Measurements from ENCODE around the gene SERPINB5.
"Not testable (repeated sequence)": the region's sequence is repeated elsewhere in the genome, so short reads cannot be mapped to it uniquely, and the experiment has no call there.

SERPINB5 gene, protein sequence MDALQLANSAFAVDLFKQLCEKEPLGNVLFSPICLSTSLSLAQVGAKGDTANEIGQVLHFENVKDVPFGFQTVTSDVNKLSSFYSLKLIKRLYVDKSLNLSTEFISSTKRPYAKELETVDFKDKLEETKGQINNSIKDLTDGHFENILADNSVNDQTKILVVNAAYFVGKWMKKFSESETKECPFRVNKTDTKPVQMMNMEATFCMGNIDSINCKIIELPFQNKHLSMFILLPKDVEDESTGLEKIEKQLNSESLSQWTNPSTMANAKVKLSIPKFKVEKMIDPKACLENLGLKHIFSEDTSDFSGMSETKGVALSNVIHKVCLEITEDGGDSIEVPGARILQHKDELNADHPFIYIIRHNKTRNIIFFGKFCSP

DNA sequence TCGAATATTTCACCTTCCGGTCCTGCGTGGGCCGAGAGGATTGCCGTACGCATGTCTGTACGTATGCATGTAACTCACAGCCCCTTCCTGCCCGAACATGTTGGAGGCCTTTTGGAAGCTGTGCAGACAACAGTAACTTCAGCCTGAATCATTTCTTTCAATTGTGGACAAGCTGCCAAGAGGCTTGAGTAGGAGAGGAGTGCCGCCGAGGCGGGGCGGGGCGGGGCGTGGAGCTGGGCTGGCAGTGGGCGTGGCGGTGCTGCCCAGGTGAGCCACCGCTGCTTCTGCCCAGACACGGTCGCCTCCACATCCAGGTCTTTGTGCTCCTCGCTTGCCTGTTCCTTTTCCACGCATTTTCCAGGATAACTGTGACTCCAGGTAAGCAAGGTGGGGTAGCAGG is at the start of gene SERPINB5:
Gene SERPINB5, plus strand, starts transcription at position 291 of the 400 bp plus-strand sequence. CDS start 7,471 bp downstream, outside the sequence.
- no peak for DNase-seq (ENCODE audit: low read depth)

DNA sequence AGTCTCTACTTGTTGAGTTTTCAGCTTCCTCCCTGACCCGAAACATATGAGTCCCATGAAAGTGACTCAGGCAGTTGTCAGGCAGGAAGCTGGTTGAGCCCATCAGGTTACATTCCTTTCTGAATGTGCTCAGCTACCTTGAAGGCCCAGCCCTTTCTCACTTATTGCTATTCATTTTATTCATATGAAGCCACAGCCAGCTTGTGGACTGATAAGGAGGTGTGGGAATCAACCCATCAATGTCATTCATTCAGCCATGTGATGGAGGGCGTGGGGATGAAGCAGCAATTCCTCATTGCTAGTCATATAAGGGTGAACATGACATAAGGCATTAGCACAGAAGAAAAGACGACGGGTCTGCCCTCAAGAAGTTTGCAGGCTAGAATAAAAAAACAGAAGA is 49.2 kb upstream of the SERPINB5 start:
- DNase-seq (ENCODE audit: low read depth) = no peak

DNA sequence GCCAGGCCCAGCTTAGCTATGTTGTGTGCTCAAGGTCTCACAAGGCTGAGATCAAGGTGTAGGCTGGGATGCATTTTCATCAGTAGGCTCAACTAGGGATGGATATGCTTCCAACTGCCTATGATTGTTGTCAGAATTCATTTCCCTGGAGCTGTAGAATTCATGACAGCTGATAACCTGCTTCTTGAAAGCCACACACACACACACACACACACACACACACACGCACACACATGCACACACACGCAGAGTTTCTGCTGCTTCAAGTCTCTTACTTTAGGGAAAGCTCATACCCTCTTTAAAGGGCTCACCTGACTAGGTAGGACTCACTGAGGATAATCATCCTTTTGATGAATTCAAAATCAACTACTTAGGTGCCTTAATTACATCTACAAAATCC is 46.2 kb upstream of the SERPINB5 start:
- no peak for DNase-seq (ENCODE audit: low read depth)

DNA sequence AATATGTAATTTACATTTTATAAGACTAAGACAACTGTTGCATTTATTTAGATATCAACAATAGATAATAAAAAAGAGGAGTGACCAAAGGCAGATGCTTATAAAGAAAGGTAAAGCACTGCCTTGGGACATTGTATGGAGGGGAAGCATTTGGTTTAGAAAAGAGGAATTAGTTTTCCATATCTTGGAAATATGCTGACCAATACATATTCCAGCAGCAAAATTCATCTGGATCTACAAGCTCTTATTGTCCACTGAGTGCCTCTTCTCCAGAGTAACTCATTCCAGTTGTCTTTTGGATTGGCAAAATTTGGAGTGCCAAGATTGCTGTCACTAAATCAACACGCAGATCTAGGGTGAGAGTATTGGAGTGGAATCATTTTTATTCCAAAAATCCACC is 45.6 kb upstream of the SERPINB5 start:
- DNase-seq (ENCODE audit: low read depth) = no peak

DNA sequence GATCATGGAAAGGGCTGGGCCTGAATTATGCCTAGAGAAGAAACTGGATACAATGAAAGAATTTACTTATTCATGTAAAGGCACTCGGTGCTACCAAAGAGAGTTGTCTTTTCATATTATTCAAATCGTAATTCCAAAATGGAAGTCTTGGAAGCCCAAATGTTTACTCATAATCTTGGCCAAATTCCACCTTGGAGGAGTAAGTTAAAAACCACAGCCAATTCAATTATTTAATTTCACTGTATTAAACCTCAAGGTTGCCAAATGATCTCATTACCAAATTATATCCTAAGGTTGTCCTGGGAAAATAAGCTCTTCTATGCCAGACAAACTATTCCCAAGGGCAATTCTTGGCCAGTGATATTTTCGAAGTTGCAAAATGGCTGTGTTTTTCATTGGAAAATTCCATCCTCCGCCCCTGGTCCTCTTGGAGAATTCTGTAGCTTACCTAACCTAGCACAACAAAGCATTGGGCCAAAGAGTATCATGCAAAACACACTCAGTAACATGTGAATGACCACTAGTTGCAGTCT is 43.4 kb upstream of the SERPINB5 start:
- DNase-seq (ENCODE audit: low read depth) = peak; percentile 27

DNA sequence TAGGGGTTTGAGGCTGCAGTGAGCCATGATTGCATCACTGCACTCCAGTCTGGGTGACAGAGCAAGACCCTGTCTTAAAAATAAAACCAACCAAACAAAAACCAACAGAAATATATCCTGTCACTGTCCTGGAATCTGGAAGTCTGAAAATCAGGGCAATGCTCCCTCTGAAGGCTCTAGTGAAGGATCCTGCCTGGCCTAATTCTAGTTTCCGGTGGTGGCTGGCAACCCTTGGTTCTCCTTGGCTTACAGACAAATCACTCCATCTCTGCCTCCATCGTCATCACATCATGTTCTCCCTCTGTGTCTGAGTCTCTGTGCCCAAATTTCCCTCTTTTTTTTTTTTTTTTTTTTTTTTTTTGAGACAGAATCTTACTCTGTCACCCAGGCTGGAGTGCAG is 38.6 kb upstream of the SERPINB5 start:
- DNase-seq (ENCODE audit: low read depth) = no peak

DNA sequence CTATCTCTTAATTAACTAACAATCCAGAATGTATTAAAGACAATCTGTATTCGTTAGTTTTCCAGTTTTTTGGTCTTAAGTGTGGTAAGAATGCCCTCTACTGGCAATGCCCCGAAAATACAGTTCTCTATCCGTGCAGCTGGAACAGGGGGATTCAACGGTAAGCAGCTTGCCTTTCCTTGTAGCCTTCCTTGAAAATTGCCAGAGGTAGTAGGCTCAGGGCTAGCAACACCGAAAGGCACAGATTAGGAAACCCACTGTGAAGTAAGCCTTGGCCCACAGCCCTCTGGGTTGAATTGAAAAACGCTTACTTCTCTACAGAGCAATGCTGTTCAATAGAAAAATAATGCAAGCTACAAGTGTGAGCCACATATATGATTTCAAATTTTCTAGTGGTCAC is 37.4 kb upstream of the SERPINB5 start:
- DNase-seq (ENCODE audit: low read depth) = peak; percentile 43

DNA sequence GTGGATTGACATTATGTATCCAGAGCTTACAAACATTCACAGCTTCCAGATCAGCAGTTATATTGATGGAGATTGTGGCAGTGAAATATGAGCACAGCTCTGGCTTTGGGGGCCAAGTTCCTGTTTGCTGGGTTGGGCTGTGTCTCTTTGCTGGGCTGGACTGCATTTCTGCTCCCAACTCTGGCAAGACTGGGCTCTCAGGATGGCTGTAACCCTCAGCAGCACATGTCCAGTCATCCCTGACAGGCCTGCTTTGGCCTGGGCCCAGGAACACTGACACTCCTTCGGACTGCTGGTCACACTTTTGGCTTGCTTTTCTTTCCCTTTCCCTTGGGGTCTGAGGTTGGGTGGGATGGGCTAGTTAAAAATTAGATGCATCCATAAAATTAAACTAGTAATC is 36.5 kb upstream of the SERPINB5 start:
- DNase-seq (ENCODE audit: low read depth) = no peak

DNA sequence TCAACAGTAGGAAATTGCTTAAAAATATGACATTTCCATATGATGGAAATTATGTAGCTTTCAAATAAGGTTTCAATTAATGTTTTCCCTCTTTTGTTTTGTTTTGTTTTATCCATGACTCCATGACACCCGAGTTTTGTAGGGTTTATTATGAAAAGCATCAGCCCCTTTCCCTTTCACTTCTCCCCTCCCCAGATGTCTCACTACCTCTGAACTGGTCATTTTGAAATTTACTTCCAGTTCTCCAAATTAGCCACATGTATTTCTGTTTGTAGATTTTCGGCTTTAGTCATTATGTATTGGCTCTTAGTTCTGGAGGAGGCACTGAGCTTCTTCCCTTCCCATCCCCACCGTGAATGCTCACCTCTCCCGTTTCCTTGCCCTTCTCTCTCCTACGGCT is 35.9 kb upstream of the SERPINB5 start:
- no peak for DNase-seq (ENCODE audit: low read depth)

DNA sequence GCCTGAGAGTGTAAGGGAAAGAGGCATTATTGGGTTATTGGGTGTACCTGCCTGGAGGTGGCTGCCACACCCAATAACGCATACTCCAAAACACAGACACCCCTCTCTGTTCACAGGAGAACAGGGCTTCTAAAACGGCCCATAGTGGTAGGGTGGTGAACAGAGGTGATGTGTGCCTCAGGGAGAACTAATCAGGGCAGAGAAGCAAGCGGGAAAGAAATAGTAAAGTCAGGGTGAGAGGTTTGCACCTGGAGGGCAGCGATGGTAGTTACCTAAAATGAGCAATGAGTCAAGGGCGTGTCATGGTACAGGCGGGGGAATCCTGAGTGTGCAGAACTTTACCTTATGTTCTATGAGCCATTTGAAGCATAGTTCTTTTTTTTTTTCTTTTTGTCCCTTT is 32.9 kb upstream of the SERPINB5 start:
- no peak for DNase-seq (ENCODE audit: low read depth)

DNA sequence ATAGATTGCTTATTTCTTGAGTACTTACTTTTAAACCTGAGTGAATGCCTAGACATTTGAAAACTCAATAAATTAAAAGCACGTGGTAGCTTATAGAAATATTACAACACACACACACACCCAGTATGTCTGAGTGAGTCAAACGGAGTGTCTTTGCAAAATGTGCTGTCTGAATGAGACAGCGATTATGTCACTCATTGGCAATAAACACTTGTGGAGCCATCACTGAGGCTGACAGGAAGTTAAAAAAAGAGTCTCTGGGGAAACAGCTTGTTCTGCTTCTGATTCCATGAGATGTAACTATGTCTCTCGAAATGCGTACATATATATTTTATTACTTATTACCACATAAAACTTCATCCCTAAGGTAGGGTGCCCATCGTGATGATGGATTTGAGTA is 32.2 kb upstream of the SERPINB5 start:
- DNase-seq (ENCODE audit: low read depth) = peak; percentile 87

DNA sequence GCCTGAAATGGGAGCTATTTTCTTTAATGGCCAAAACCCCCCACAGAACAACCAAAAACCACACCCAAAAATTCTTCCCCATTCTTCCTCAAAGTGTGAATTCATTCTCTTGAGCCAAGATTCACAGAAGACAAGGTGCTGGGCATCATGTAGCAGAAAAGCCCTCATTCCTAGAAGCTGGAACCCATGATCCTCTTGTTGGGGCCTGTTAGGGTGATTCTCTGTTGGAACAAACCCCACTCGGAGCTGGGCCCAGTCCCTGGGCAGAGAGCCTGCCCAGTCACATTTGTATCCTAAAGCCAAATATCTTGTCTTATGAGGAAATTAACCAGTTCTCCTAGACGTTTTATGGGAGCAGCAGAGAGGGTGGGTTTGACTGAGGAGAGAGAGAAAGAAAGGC is 31.7 kb upstream of the SERPINB5 start:
- no peak for DNase-seq (ENCODE audit: low read depth)

DNA sequence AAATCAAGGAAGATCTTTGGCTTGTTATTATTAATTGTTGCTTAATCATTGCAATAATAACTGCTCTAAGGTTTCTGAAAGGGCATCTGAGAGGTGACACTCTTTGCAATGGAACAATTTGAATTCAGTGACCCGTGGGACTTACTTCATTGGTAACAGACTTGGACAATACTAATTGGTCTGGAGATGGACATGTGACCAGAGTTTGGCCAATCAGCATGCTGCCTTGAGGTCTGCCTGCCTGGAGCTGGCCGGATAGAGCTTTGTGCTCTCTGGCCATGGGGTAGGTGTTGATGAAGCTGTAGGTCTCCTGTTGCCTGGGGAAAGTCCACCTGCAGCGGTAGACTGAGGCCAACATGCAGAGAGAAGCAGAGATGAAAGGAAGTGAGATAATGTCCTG is 30.5 kb upstream of the SERPINB5 start:
- no peak for DNase-seq (ENCODE audit: low read depth)

DNA sequence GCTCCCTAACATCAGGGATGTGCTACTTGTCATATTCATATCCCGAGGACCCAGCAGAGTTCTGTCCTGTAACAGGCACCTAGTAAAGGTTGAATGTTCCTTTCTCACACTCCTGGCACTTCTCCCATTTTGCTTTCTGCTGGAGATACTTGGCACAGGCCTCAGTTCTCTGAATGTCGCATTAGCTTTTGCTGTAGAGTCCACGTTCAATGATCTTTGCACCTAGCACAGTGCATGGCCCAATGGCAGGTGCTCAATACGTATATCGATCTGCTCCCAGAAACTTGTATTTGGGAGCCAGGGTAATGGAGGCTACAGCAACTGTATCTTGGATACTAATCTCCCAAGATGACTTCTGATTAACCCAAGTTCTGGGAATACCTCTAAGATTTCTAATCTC is 29.7 kb upstream of the SERPINB5 start:
- no peak for DNase-seq (ENCODE audit: low read depth)

DNA sequence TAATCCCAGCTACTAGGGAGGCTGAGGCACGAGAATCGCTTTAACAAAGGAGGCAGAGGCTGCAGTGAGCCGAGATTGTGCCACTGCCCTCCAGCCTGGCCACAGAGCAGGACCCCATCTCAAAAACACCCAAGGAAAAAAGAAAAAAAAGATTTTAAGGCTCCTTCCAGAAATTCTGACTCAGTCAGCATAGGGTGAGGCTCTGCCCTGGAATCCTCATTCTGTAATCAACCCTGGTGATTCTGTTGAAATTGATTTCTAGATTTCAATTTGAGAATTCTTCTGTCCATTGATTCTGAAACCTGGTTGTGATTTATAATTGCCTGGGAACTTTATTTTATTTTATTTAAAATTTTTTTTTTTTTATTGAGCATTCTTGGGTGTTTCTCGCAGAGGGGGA is 27.3 kb upstream of the SERPINB5 start:
- DNase-seq (ENCODE audit: low read depth) = no peak

DNA sequence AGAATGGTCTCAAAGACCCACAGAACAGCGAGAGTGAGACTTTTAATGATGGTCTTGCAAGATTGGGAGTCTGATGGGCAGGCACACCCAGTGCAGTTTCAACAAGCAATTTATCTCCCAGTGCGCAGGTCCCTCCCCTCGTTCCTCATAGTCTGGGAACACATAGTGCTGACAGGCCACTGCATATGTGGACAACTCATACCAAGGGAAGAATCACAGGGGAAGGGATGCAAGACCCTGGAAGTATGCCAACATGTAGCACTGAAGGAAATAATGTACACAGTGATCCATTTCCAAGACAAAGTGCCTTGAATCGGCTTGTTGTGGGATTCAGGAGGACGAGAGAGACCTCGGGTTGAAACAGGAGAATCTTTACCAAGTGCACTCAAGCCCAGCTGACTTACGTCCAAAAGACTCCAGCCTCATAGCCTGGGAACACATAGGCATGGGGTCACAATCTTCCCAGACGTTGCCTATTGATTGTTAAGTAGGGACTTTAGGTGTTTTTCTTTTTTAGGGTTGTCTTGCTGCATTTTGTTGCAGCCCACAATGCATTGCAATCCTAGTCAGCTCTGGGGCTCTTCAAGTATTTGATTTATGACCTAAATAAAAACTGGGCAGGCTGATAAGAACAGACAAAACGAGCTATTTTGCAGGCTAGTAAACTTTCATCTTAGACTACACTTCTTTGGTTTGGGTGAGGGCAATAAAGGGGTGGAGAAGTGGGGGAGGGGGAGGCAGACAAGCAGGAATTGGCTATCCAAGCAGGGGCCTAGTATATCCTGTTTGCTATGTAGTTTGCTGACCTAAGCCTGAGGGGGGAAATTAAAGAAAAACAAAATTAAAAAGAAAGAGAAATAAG is 24.7 kb upstream of the SERPINB5 start:
- no peak for DNase-seq (ENCODE audit: low read depth)

DNA sequence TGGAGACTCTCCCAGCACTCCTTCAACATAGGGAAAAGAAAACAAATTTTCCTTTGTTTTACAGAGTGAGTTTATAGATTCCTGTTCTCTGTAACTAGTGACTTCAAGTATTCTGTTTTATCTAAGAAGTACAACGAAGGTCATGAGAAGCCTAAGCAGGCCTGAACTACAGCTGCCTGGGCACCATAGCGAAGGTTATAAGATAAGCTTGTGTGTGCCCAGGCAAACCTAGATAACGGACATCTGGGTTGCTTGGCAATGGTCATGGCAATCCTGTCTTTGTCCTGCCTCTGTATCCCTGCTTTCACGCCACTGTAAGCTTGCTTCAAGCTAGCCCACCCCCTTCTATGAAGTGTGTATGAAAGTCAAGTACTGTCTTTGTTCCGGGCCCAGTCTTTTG is 24.0 kb upstream of the SERPINB5 start:
- not testable (repeated sequence) for DNase-seq (ENCODE audit: low read depth)

DNA sequence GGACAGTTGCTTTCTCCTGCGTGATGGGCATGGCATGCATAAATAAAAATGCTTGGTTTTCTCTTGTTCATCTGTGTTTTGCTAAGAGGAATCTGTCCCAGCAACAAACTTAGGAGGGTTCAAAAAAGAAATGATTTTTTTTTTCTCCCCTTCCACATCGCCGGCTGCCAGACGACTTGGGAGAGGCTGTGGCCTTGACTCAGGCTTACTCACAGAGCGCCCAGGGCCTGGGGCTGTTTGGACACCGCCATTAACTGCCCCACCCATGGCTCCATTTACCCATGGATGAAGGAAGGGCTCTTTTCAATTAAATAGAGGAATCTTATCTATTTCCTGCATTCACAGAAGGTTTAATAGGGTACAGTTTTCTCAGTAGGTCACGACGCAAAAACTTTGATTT is 22.3 kb upstream of the SERPINB5 start:
- no peak for DNase-seq (ENCODE audit: low read depth)

DNA sequence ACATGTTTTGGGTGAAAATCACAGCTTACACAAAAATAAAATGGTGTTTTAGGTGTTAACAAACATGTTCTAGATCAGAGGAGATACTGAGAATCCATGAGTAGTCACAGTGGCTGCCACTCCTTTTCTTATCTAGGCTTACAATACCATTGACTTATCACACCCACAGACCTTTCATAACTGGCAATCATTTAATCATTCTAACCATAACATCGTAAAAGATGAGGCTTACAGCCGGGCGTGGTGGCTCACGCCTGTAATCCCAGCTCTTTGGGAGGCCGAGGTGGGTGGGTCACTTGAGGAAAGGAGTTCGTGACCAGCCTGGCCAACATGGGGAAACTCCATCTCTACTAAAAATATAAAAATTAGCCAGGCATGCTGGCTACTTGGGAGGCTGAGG is 18.8 kb upstream of the SERPINB5 start:
- DNase-seq (ENCODE audit: low read depth) = no peak

DNA sequence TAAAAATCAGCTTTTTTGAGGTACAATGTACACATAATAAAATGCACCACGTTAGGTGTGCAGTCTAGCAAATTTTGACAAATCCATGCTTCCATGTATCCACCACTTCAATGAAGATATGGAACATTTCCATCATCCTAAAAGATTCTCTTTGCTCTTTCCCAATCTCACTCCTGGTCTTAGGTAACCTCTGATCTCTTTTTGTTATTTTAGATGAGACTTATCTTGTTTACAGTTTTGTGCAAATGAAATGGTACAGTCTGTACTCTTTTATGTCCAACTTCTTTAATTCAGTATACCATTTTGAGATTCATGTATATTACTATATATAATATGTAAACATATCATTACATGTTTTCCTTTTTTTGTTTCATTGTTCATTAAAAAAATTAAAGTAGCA is 16.3 kb upstream of the SERPINB5 start:
- DNase-seq (ENCODE audit: low read depth) = no peak

DNA sequence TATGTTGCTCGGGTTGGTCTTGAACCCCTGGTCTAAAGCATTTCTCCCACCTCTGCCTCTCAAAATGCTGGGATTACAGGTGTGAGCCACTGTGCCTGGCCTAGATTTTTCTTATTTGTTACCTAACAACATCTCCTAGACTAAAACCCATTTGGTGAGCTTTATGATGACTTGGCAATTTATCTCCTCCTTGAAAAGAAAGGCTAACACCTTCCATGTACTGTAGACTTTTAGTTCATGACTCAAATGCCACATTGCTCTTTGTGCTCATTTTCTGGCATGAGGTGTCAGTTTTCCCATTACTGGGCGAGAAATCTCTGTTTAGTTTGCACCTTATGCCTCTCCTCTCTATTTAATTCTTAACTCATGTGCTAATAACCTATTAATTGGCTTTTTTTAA is 12.3 kb upstream of the SERPINB5 start:
- DNase-seq (ENCODE audit: low read depth) = no peak

DNA sequence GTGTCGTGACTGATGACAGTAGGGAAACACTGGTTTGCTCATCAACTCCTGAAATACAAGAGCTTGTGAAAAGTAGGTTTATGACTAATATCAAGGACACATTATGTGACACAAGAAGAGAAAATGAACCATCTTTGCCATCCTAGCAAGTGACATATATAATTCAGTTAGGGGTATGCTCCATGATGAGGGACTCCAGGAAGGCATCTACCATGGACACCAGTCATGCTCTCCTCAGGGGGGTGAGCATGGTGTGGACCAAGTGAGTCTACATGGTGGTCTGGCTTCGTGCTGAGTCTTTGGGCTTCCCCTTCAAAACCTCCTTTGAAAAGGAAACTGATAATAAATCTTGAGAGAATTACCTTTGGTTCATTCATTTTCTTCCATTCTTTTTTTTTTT is 11.7 kb upstream of the SERPINB5 start:
- no peak for DNase-seq (ENCODE audit: low read depth)

DNA sequence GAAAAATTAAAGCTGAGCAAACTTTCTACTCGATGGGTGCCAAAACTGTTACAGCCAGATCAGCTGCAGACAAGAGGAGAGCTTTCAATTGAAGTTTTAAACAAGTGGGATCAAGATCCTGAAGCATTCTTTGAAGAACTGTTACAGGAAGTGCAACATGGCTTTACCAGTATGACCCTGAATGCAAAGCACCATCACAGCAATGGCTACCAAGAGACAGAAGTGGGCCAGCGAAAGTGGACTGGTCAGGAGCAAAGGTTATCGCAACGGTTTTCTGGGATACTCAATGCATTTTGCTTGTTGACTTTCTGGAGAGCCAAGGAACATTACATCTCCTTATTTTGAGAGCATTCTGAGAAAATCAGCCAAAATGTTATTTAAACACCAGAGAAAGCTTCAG is 9.1 kb upstream of the SERPINB5 start:
- DNase-seq (ENCODE audit: low read depth) = no peak
